Measurements from ENCODE around the gene XPO6. TPM values are rescaled to one million over a fixed set of nuclear protein-coding genes. Genes with fewer than 3 reads are reported as not detected.
"Not testable (repeated sequence)": the region's sequence is repeated elsewhere in the genome, so short reads cannot be mapped to it uniquely, and the experiment has no call there.

The XPO6 gene
- polyA plus RNA-seq (ENCODE audit: insufficient read length in 3 of 3), result 10 to 100 TPM; 70.3 to 75.1 (median 73.7) TPM

- peak; percentile 81 to 88 (median 87) for DNase-seq (ENCODE audit: low read depth in 3 of 3, low spot score in 2 of 3)
Observed at GRCh38 chr16:28211758-28212531, at the start of gene XPO6. TSS of gene XPO6 (minus strand) at chr16:28211965. CDS start at chr16:28211368, 597 bp downstream.

- no peak for DNase-seq (ENCODE audit: low read depth in 3 of 3, low spot score in 2 of 3)
Observed at GRCh38 chr16:28260193-28260592, 48.4 kb upstream of the XPO6 start.

- no peak for DNase-seq (ENCODE audit: low read depth in 3 of 3, low spot score in 2 of 3)
Observed at GRCh38 chr16:28259781-28260150, 48.0 kb upstream of the XPO6 start.

GRCh38 chr16:28259091-28259780 lies 47.5 kb upstream of the XPO6 start:
- DNase-seq (ENCODE audit: low read depth in 3 of 3, low spot score in 2 of 3), result no peak

GRCh38 chr16:28258567-28258966 lies 46.8 kb upstream of the XPO6 start:
- DNase-seq (ENCODE audit: low read depth in 3 of 3, low spot score in 2 of 3), result no peak

GRCh38 chr16:28257256-28257655 lies 45.5 kb upstream of the XPO6 start:
- DNase-seq (ENCODE audit: low read depth in 3 of 3, low spot score in 2 of 3), result no peak

GRCh38 chr16:28255838-28256237 lies 44.1 kb upstream of the XPO6 start:
- DNase-seq (ENCODE audit: low read depth in 3 of 3, low spot score in 2 of 3), result no peak

GRCh38 chr16:28254158-28254557 lies 42.4 kb upstream of the XPO6 start:
- no peak for DNase-seq (ENCODE audit: low read depth in 3 of 3, low spot score in 2 of 3)

- no peak for DNase-seq (ENCODE audit: low read depth in 3 of 3, low spot score in 2 of 3)
Observed at GRCh38 chr16:28250999-28251398, 39.2 kb upstream of the XPO6 start.

GRCh38 chr16:28249483-28249882 lies 37.7 kb upstream of the XPO6 start:
- DNase-seq (ENCODE audit: low read depth in 3 of 3, low spot score in 2 of 3), result not testable (repeated sequence)

GRCh38 chr16:28241924-28242323 lies 30.2 kb upstream of the XPO6 start:
- DNase-seq (ENCODE audit: low read depth in 3 of 3, low spot score in 2 of 3), result no peak

GRCh38 chr16:28237754-28238357 lies 26.1 kb upstream of the XPO6 start:
- no peak for DNase-seq (ENCODE audit: low read depth in 3 of 3, low spot score in 2 of 3)

GRCh38 chr16:28231763-28232162 lies 20.0 kb upstream of the XPO6 start:
- no peak for DNase-seq (ENCODE audit: low read depth in 3 of 3, low spot score in 2 of 3)

- not testable (repeated sequence) for DNase-seq (ENCODE audit: low read depth in 3 of 3, low spot score in 2 of 3)
Observed at GRCh38 chr16:28223909-28224308, 12.1 kb upstream of the XPO6 start.

- not testable (repeated sequence) for DNase-seq (ENCODE audit: low read depth in 3 of 3, low spot score in 2 of 3)
Observed at GRCh38 chr16:28219777-28220176, 8.0 kb upstream of the XPO6 start.

GRCh38 chr16:28219282-28219681 lies 7.5 kb upstream of the XPO6 start:
- no peak for DNase-seq (ENCODE audit: low read depth in 3 of 3, low spot score in 2 of 3)

- DNase-seq (ENCODE audit: low read depth in 3 of 3, low spot score in 2 of 3), result no peak
Observed at GRCh38 chr16:28218109-28218508, 6.3 kb upstream of the XPO6 start.

- DNase-seq (ENCODE audit: low read depth in 3 of 3, low spot score in 2 of 3), result no peak
Observed at GRCh38 chr16:28217326-28217725, 5.6 kb upstream of the XPO6 start.

- no peak for DNase-seq (ENCODE audit: low read depth in 3 of 3, low spot score in 2 of 3)
Observed at GRCh38 chr16:28213396-28213795, 1.6 kb upstream of the XPO6 start.

GRCh38 chr16:28212532-28212873 lies 738 bp upstream of the XPO6 start:
- DNase-seq (ENCODE audit: low read depth in 3 of 3, low spot score in 2 of 3), result no peak

GRCh38 chr16:28210979-28211588 lies 681 bp downstream of the XPO6 start:
- peak in 1 of 3 donors; percentile 19 for DNase-seq (ENCODE audit: low read depth in 3 of 3, low spot score in 2 of 3)
